NCI-H1930 (cell line): ENCODE measurements around the gene PRKCB.
"Not testable (repeated sequence)": the region's sequence is repeated elsewhere in the genome, so short reads cannot be mapped to it uniquely, and the experiment has no call there.

ENCODE experiments used
- DNase-seq, 2 experiments: peaks; one replicate each; lab custom pipeline; 2025; lab: John Stamatoyannopoulos, UW

PRKCB gene

GRCh38 chr16:23902748-23903414 lies 67.1 kb downstream of the PRKCB start:
- no peak for DNase-seq

DNA sequence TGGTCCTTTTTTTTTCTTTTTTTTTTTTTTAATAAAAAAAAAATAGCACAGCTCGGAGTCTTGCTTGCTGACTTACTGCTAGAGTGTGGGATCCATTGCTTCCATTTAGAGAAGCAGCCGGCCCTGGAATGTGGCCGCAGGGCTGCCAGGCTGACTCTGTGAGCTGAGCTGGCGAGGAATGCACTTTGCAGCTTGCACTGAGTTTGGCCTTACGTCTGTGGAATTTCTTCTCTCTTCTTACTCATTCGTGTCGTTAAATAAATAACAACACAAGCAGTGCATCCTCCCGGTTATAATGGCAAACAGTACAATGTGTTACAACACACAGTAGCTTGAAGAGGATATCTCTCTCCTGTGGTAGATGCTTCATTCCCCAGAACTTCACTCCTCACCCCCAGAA lies 69.2 kb downstream of the PRKCB start:
- no peak for DNase-seq

- DNase-seq: no peak
Measured at GRCh38 chr16:23907457-23907902, 71.7 kb downstream of the PRKCB start.

DNA sequence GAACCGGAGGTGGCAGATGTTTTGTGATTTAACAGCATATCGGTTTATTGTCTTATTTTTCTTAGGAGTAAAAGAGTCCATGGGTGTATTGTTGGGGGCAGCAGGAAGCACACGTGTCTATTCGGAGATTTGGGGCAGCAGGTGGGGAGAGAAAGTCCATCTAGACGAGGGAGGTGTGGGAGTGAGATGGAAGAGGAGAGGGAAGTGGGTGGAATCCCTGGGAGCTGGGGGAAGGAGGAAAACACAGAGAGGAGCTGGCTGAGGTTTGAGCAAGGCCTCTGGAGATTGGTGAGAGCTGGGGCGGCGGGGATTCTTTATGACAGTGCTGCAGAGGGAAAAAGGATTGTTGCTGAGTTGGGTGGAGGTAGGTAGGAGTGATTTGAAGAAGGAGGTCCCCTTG lies 72.1 kb downstream of the PRKCB start:
- no peak for DNase-seq

DNA sequence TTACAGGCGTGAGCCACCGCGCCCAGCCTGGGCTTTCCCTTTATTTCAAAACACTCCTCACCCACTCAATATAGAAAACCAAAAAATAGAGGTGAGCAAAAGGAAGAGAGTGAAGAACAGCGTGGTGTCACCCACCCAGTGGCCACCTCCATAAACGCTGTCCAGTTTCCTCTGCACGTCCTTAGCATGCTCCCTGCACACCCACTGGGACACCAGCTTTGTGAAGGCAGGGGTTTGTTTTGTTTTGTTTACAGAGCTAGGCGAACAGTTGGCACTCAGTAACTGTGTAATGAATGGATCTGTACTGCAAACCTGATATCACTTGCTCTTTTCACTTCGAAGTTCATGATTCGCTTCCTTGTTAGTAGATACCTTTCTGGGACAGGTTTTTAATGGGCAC lies 73.0 kb downstream of the PRKCB start:
- DNase-seq: no peak

DNA sequence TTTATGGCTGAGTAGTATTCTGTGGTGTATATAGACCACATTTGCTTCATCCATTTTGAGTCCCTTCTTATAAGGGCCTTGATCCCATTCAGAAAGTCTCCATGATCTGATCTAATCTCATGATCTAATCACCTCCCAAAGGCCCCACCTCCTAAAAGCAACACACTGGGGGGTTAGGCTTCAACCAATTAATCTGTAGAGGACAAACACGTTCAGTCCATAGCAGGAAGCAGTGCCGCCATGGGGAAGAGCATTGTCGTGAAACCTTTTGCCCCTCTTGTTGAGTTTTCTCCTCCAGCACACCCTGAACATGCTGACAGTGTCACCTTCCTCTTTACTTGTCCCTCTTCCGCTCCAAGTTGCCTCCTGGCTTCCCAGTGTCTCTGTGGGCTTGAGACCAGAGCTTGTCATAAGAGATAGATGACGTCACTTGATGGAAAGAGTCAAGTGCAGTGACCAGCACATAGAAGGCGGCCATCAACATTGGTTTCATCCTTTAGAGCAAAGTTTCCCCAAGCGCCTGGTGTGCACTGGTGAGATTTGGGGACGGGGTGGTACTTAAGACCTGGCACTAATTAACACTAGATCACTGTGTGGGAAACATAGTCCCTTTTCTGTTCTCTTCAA lies 74.1 kb downstream of the PRKCB start:
- no peak for DNase-seq

DNA sequence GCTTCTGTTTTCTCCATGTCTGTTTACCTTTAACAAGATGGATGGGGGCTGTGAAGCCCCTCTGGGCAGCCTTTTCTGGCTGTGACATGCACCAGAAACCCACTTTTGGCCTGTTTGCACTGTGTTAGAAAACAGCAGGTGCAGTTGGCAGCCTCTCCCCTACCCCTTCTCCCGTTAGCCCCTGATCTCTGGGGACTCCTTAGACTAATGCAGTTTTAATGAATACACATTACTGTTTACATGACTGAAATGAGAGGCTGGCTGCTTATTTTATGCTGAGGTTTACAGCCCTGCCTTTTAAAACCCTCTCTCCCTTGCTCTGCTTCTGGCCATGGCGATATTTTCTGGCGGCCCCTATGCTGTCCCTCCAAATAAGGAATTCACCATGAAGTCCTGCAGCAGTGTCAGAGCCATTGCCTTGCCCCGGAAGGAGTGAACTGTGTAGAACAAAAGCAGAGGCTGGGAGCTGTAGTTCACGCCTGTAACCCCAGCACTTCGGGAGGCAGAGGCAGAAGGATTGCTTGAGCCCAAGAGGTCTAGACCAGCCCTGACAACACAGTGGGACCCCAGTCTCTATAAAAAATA lies 79.3 kb downstream of the PRKCB start:
- no peak for DNase-seq

GRCh38 chr16:23916552-23916951 lies 80.8 kb downstream of the PRKCB start:
- not testable (repeated sequence) for DNase-seq

DNA sequence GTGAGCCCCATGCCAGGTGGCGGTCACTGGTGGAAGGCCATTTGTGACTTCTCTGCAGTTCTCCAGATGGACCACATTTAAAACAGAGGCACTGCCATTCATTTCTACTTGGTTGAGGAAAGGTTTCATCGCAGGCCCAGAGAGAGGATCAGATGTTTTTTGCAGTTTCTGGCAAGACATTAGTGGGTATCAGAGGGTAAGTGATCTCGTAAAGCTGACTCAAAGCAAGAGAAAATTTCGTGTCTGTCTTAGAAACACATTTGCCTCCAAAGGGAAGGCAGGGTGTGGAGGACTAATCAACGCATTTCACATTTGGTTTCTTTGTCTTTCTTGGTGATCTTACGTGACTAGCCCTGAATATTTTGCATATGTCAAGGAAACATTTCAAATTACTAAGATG lies 81.8 kb downstream of the PRKCB start:
- no peak for DNase-seq

- DNase-seq: no peak
Measured at GRCh38 chr16:23920446-23920845, 84.7 kb downstream of the PRKCB start.

DNA sequence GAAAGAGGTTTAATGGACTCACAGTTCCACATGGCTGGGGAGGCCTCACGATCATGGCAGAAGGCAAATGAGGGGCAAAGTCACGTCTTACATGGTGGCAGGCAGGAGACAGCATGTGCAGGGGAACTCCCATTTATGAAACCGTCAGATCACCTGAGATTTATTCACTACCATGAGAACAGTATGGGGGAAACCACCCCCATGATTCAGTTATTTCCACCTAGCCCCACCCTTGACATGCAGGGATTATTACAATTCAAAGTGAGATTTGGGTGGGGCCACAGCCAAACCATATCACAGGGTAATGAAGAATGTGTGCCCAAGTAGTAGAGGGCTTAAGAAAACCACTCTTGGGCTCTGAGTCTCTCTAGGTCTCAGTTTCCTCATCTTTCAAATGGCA lies 85.1 kb downstream of the PRKCB start:
- DNase-seq: no peak

DNA sequence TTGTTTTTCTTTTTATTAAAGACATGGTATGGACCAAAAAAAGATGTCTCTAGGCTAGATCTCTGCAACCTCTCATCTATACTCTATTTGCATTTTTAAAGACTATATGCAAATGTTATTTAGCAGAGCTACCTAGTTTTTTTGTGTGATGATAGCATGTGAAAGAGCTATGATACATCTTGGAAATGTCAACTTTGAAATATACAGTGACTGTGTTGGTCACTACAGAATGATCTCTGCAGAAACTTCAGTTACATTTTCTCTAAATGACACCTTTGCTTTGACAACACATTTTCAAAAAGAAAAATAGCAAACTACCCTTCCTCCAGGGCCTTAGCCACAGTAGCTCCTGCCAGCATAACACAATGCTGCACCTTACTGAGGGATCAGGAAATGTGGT lies 86.6 kb downstream of the PRKCB start:
- DNase-seq: no peak

DNA sequence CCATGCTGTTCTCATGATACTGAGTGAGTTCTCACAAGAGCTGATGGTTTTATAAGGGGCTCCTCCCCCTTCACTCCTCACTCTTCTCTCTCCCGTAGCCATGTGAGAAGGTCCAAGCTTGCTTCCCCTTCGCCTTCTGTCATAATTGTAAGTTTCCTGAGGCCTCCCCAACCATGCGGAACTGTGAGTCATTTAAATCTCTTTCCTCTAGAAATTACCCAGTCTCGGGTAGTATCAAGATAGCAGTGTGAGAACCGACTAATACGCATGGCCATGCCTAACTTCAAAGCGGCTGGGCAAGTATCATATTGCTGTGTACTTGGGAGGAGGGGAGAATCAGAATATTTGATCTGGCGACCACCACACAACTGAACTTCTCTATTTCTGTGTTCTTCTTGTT lies 88.3 kb downstream of the PRKCB start:
- DNase-seq: no peak

DNA sequence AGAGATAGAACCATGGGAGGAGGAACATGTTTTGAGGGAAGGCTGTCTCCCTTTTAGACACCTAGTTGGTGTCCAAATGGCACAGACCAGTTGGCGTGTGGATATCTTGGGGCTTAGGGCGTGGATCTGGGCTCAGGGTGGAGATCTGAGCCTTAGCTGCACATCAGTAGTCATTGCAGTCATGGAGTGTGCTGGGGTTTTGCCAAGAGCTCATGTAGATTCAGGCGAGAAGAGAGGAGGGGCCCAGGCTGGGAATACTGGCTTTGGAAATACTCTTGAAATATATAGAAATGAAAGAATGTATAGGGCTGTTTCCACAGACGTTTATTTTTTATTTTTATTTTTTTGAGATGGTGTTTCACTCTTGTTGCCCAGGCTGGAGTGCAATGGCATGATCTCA lies 92.0 kb downstream of the PRKCB start:
- DNase-seq: no peak

GRCh38 chr16:23929237-23929636 lies 93.5 kb downstream of the PRKCB start:
- no peak for DNase-seq

- no peak for DNase-seq
Measured at GRCh38 chr16:23929856-23930255, 94.1 kb downstream of the PRKCB start.

DNA sequence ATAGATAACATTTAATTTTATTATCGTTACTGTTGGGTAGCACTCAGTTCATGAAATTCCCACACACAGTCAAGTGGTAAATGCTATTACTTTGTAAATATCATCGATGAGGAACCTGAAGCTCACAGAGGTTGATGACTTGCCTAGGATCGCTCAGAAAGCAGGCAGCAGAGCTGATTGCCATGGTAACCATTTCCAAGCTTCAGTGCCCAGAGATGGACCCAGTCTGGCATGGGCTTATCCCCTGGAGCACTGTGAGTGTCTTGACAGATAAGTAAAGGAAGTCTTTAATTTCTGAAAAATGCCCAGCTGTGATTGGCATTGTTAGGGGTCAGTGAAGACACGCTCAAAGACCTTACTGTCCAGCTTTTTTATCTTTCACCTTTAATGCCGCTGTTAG lies 95.0 kb downstream of the PRKCB start:
- no peak for DNase-seq

- DNase-seq: no peak
Measured at GRCh38 chr16:23931199-23931598, 95.4 kb downstream of the PRKCB start.

- DNase-seq: not testable (repeated sequence)
Measured at GRCh38 chr16:23933650-23934049, 97.9 kb downstream of the PRKCB start.

DNA sequence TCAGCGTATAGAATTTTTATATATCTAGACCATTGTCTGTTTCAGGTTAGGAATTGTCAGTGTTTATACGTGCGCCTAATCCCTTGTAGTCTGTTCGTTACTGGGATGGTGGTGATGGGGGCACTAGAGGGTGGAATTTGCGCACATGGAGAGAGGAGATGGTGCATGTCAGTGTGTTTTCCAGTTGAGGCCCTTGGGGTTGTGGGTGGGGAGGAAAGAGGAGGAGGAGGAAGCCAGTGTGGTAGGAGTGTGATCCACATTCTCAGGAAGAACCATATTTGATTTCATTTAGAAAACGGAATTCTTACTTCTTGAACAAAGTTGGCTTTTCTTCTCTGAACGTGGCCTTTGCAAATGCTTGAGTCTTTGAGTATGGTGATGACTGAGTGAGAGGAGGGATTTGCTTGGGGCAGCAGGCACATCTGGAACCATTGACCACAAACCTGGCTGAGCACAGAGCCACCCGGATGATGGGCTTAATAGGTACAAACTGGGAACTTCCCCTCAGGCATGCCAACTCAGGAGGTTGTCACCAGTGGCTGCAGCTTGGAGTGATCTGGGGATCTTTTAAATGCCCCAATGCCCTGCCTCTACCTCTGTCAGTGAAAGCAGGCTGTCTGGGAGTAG lies 98.9 kb downstream of the PRKCB start:
- DNase-seq: no peak

- peak in 1 of 2 experiments; percentile 74 for DNase-seq
Measured at GRCh38 chr16:23940111-23940510, 104.3 kb downstream of the PRKCB start.

- DNase-seq: no peak
Measured at GRCh38 chr16:23941025-23941424, 105.2 kb downstream of the PRKCB start.

DNA sequence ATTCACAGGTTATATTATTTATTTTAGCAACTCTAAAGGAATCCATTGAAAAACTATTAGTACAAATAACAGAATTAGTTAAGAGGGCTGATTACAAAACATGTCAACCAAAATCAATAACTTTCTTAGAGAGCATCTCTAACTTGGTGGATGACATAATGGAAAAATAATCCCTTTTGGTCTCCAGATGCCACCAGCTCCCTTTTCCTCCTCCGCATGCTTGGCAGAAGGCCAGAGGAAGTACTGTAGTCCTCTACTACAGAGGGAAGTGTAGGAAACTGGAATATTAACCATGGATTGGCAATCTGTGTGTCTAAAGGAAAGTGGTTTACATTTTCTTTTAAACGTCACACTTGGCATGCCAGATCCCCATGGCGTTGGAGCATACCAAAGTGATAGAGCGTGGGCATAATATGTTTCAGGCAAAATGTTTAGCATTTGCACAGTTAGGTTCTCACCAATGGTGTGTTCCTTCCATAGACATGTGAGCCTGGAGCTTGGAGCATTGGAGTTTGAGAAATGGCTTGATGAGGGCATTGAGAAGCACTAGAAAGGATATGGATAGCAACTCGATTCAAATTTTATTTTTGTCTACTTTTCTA lies 106.3 kb downstream of the PRKCB start:
- no peak for DNase-seq
